Measurements from ENCODE around the gene MYOC.
"Not testable (repeated sequence)": the region's sequence is repeated elsewhere in the genome, so short reads cannot be mapped to it uniquely, and the experiment has no call there.

The MYOC gene

DNA sequence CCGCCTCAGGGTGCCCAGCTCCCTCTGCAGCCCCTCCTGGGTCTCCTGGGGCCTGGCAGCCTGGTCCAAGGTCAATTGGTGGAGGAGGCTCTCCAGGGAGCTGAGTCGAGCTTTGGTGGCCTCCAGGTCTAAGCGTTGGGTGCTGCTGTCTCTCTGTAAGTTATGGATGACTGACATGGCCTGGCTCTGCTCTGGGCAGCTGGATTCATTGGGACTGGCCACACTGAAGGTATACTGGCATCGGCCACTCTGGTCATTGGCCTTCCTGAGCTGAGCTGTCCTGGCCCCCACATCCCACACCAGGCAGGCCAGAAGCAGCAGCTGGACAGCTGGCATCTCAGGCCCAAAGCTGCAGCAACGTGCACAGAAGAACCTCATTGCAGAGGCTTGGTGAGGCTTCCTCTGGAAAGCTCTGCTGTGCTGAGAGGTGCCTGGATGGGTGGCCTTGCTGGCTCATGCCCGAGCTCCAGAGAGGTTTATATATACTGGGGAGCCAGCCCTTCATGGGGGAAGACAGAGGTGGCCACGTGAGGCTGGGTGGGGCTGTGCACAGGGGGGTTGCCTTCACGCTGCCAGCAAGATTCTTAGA lies at the start of gene MYOC:
Gene MYOC (minus strand): TSS at position 455 of the 589 bp plus-strand sequence. CDS start 77 bp downstream, at position 378.
- DNase-seq (ENCODE audit: low read depth): no peak

DNA sequence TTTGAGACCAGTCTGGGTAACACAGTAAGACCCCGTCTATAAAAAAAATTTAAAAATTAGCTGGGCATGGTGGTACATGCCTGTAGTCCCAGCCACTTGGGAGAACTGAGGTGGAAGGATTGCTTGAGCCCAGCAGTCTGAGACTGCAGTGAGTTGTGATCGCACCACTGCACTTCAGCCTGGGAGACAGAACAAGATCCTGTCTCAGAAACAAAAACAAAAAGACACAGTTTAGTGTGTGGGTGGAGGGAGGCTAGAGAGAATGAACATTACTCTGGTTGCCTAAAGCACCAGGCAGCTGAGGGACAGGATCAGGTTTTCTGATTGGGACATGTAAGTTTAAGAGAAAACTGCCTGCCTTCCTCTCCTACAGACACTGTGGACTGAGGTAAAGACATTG lies 47.0 kb upstream of the MYOC start:
- DNase-seq (ENCODE audit: low read depth): no peak

DNA sequence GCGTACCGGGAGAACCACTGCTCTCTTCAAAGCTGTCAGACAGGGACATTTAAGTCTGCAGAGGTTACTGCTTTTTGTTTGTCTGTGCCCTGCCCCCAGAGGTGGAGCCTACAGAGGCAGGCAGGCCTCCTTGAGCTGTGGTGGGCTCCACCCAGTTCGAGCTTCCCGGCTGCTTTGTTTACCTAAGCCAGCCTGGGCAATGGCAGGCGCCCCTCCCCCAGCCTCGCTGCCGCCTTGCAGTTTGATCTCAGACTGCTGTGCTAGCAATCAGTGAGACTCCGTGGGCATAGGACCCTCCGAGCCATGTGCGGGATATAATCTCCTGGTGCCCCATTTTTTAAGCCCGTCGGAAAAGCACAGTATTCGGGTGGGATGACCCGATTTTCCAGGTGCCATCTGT lies 43.3 kb upstream of the MYOC start:
- DNase-seq (ENCODE audit: low read depth): not testable (repeated sequence)

DNA sequence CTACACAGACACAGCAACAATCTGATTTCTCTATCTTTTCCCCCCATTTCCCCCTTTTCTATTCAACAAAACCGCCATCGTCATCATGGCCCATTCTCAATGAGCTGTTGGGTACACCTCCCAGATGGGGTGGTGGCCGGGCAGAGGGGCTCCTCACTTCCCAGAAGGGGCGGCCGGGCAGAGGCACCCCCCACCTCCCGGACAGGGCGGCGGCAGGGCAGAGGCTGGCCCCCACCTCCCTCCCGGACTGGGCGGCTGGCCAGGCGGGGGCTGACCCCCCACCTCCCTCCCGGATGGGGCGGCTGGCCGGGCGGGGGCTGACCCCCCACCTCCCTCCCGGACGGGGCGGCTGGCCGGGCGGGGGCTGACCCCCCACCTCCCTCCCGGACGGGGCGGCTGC lies 41.1 kb upstream of the MYOC start:
- DNase-seq (ENCODE audit: low read depth): not testable (repeated sequence)

DNA sequence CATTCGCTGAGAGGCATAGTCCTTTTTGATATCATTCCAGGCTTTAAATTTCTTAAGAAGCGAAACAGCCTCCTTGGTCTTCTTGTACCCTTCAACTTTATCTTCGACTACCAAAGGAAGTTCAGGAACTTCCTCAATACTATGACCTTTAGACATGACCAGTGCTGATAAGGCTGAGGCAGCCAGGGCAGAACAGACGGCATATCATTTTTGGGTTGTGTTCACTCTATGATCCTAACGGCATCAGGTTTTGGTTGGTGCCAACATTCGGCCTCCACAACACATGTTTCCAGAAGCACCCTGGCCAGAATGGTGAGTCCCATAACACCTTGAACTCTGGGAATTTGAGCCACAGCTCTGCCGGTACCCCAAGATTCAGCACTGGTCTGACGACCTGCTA lies 31.4 kb upstream of the MYOC start:
- no peak for DNase-seq (ENCODE audit: low read depth)

DNA sequence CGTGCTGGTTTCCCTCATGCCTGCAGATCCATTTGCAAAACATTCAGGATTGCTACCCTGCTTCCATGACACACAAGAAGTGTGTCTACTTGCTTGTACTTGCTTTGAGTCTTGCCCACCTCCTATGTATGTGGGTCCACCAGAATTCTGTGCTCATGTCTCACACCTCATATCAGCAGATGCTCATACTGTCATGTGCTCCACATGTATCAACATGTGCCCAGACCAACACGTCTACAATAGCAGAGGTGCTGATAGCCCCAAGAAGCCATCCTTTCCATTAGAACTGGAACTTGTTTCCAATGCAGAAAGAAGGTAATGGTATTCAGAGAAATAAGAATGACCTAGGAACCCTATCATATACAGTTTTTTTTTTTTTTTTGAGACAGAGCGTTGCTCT lies 27.9 kb upstream of the MYOC start:
- DNase-seq (ENCODE audit: low read depth): no peak

DNA sequence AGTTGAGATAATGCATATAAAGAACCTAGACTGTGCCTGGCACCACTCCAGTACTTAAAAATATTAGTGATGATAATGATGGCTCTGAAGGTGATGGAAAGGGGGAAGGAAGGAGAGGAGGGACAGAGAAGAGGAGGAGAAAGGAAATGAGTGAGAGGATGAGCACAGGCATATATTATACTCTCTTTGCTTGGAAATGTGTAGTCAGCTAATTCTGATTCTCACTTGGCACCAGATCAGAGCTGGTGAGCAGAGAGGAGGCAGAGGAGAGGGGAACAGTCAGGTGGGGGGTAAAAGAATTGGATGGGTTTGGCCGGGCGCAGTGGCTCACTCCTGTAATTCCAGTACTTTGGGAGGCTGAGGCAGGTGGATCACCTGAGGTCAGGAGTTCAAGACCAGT lies 24.3 kb upstream of the MYOC start:
- no peak for DNase-seq (ENCODE audit: low read depth)

DNA sequence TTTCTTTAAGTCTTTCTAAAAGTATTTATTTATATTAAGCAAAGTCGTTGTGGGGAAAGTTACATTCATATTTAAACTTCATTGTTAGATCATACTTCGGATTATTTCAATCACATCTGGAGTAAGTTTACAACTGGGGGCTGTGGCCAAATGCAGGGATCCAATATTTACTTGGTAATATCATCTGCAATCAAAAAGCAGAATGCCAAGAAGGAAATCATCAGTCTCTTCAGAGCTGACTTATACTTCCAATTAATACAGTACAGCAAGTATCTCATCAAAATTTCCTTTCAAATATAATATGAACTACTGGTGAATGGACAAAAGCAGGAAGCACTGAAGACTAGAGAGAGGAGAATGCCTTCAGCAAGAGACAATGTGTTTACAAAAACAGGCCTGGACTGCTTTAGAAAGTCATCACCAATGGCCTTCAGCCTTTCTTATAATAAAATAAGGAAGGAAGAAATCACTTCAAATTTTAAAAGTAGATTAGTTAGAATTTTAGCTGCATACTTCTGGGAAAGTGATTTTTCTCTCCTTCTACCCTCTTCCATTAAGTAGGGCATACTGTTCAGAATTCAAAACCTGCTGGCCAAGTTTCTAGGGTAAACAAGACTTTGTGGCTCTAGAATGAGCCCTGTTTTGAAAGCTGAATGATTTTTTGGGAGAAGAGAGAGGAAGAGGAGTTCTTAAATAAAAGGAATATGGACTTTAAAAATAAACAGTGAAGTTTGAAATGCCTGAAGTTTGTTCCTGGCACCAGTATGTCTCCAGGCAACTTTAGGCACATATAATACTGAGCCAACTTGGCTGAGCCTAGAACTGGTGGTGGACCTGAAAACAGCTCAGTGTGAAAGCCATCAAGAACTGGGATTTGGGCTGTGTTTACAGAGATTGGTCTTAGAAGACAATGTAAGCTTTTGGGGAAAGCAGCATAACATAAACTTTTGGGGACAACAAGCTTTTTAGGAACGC lies 22.2 kb upstream of the MYOC start:
- no peak for DNase-seq (ENCODE audit: low read depth)

DNA sequence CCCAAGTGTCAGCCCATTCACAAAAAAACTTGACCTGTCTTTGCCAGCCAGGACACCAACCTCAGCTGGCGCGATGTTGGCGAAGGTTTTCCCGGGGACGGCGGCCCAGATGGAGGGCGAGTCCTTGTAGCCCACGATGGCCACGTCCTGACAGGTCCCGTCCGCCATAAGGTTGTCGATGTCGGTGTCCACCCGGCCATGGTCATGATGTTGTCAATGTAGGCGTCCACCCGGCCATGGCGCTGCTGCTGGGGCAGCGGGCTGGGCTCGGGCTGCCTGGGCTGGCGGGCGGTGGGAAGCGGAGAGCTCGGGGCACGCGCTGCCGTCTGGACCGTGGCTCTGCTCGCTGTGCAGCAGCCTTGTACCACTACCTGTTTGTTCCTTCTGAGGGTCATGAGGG lies 18.3 kb upstream of the MYOC start:
- no peak for DNase-seq (ENCODE audit: low read depth)

DNA sequence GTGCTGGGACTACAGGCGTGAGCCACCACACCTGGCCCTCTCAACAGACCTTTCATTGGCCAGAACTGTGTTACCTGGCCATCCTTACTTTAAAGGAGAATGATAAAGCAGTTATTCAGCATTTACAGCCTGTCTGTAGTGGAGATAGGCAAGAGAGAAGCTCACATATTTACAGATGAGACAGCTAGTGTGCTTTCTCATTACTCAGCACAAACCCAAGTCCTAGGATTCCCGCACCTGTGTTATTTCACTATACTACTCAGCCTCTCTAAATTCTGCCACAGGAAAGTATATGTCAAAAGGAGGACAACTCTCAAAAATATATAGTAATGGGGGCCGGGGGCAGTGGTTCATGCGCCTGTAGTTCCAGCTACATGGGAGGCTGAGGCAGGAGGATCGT lies 15.9 kb upstream of the MYOC start:
- DNase-seq (ENCODE audit: low read depth): no peak

DNA sequence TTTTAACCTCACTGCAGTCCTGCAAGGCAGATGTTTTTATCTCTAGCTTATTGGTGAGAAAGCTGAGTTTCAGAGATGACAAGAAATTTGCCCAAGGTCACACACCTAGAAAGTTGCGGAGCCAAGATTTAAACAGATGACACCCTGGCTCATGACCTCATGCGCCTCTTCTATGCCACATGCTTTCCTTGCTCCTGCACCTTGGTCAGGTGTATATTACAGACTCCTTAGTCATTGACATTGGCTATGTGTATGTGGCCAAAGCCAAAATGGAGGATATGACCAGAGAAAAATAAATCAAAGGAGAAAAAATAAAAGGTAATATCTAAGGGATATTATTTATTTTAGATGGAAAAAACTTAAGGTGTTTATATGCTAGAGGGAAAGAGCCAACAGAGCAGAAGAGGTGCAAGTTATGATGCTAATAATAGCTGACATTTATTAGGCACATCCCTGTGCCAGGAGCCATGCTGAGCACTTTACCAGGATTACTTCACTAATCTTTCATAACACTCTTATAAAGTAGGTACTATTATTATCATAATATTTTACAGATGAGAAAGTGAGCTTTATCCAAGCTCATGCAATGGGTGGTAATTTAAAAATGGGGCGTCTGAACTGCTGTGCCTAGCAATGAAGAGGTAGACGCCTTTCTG lies 13.8 kb upstream of the MYOC start:
- DNase-seq (ENCODE audit: low read depth): no peak

DNA sequence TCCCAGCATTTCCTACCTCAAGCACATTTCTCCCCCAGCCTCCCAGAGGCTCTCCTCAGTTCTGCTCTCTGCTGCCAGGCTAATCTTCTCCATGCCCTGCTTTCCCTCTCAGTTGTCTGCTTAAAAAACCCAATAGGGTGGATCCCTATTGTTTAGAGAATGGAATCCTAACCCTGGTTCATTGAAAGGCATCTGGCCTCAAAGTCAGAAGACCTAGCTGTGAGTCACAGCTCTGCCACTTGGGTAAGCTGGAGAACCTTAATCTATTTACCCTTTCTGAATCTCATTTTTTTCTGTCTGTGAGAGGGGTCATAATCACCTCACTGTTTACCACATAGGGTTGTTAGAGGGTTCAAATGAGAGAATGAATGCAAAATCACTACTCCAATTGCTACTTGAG lies 12.5 kb upstream of the MYOC start:
- no peak for DNase-seq (ENCODE audit: low read depth)

DNA sequence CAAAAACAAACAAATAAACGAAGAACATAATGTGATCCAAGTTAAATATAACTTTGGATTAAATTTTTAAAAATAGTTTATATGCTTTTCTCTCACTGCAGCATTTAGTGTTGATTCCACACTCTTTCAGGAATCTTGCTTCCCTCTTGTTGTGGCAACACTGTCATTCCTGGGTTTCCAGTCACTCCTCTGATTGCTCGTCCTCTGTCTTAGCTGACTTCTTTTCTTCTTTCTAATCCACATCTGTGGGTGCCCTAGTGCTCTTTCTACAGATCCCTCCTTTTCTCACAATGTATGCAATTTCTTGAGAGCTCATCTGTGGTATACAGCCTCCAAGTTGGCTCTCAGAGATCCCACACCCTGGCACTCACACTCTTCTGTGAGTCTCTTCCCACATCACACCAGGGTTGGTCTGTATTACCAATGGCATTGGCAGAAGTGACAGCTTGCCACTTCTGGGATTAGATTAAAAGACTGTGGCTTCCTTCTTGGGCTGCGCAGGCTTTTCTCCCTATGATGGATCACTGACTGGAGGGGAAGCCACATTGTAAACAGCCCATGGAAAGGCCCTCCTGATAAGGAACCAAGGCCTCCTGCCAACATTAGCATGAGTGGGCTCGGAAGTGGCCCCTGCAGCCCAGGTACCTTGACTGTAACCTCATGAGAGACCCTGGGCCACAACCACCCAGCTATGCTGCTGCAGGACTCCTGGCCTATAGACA lies 11.5 kb upstream of the MYOC start:
- no peak for DNase-seq (ENCODE audit: low read depth)

DNA sequence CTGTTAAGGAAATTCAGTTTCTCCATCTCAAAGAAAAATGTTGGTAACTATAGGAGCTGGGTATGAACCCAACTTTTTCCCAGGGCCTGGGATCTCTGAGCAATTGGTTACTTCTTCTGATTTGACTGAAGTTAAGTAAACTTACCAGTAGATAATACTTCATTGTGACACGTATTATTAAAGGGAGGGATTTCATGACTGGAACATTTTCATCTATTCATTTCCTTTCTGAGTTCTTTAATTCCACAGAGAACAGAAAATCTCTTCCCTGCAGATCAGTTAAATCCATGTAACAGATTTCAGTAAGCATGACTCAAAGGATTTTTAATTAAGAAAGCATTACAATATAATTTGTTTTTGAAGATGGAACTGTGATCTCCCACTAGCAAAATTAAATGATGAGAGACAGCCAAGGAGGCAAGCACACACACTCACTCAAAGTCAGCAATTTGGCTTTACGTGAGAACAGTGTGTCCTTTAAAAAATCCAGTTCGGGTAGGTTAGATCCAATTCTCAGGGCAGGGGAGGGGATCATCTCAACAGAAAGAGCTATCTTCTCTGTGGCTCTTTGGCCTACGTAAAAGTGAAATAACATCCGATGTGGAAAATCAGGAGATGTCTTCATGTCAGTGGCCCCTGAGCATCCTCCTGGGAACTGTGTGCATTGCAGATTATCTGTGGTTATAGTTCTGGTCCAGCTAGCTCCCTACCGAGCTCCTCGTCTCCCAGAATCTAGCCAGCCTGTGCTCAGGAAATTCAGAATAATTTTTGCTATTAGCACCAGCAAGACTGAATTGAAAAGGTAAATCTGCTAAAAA lies 10.8 kb upstream of the MYOC start:
- no peak for DNase-seq (ENCODE audit: low read depth)

DNA sequence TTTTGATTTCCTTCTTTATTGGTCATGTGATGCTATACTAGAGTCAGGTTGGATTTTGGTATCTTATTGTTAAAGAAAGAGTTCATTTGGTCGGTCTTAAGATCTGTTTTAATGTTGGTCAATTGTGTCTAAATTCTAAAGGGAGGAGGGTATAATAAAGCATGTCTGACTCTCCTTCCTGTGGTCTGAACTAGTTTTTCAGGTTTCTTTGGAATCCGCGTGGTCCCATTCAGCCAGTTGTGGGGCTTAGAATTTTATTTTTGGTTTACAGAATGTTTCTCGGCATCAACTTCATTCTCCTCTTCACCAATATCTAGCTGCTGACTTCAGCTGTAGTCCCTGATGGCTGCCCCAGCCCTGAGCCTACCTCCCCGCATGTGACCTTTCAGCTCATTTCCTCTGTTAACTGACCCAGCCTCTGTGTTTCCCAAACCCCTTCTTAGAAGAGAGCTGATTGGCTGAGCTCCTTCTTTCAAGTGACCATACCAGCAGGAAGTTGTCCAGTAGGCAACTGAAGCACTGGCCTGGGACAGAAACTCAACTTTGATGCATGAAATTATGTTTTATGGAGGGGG lies 8.7 kb upstream of the MYOC start:
- no peak for DNase-seq (ENCODE audit: low read depth)

DNA sequence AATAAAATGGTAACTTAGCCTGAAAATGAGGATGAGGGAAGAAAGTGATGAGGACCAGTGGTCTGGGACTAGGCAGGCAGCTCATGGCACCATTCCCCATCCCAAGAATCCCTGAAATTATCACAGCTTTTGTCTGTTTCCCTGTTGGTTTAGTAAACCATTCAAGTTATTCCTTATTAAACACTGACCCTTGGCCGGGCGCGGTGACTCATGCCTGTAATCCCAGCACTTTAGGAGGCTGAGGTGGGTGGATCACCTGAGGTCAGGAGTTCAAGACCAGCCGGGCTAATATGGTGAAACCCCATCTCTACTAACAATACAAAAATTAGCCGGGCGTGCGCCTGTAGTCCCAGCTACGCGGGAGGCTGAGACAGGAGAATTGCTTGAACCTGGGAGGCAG lies 3.7 kb upstream of the MYOC start:
- DNase-seq (ENCODE audit: low read depth): not testable (repeated sequence)

DNA sequence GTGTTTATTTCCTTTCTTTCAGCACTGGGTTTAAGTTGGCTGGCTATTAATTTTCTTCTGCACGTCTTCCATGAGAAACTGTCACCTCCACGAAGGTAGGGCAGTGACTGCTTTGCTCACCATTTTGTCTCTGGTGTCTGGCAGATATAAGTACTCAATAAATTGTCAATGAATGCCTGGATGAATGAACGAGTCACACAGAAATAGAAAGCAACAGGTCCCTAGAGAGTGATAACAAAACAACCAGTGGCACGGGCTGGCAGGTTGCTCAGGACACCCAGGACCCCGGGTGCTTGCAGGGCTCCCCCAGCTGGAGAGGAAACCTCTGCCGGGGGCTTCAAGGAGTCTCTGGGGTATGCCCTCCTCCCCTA lies 3.2 kb upstream of the MYOC start:
- DNase-seq (ENCODE audit: low read depth): no peak

DNA sequence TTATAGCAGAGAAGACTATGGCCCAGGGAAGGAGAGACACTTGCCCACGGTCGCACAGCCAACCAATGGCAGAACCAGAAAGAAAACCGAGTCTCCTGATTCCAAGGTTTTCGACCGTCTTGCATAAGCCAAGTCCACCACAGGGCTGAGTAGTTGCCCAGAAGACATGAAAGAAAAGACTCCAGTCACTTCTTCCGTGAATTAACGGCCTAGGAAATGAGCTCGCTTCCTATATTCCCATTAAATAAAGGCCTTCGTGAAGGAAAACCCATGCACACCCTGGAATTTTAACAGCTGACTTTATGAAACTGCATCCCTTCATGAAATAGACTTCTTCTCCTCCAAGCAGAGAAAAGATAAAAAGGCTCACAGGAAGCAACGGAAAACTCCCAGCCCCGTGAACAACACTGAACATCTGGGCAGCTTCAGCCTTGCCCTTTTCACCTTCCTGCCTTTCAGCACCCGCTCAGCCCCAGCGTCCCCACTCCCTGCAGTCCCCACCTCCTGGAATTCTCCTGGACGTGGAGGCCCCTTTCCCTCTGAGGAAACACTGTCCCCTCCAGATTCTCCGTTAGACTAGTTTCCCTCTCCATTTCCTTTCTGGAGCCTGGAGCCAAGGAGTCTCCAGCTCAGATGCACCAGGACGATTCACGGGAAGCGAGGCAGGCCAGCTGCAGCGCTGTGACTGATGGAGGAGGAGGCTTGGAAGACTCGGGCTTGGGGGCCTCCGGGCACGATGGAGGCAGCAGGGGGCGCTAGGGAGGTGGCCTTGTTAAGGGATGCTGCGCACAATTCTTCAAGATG lies 2.7 kb upstream of the MYOC start:
- DNase-seq (ENCODE audit: low read depth): peak; percentile 49

DNA sequence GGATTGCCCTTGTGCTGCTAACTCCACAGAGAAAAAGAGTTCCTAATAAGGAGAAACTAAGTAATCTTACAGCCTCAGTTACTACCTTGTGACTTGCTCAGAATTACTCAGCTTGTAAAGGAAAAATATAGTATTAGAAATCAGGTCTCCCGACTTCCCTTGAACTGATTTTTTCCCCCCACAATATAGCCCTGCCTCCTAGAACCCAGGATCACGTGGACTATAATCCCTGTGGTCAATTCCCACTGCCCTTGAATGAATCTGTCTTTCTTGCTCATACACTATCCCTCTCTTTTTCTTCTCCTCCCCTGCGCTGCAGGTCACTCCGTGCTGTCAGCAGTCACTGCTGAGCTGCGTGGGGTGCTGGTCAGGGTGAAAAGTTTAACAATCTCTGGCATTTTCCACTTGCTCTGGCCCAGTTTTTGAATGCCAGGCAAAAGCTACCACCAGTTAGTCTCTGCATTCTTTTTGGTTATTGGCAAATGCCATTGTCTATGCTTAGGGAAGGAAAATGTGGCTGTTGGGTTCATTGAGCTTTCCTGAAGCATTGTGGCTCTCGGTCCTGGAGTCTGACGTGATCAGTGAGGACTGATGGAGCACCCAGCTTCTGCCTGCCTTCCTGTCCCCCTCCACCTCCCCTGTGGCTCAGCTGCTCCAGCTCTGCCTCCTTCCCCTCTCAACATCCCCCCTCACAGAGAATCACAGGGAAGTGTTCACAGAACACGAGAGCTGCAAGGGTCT lies 1.9 kb upstream of the MYOC start:
- no peak for DNase-seq (ENCODE audit: low read depth)

DNA sequence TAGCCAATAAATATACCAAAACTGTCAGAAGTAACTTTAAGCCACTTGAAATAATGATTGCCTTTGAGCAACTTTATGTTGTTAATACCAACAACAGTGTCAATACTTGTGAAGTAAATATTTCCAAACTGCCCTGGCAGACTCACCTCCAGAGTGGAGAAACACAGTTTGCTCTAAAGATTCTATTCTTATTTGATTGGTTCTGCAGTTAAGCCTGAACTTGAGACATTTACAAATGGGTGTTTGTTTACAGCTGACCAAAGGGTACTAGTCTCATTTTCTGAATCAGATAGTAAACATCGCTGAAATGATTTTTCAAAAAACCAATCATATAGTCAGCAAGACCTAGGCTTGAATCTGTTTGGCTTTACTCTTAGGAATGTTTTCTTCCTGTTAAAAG lies 1.3 kb upstream of the MYOC start:
- DNase-seq (ENCODE audit: low read depth): no peak

Measured in stimulated activated CD8-positive, alpha-beta memory T cell treated with anti-CD3 and anti-CD28 coated beads, Interleukin-15, amount 100 ng/mL, for 1 hour (primary cell).